DND-41 (cell line): ENCODE data around the gene IDUA.

ENCODE experiments used
- EZH2 ChIP-seq: IDR thresholded peaks from 3 replicates; pipeline ENCODE4 v1.6.1; 2012; ENCODE audit warnings: borderline replicate concordance, low read depth, mild to moderate bottlenecking, moderate library complexity, low read length, inconsistent platforms; ENCODE audit not compliant: severe bottlenecking
- TF ChIP-seq, protein P1 (sequence below): IDR thresholded peaks from 2 replicates; pipeline ENCODE4 v1.5.1; 2012; ENCODE audit warnings: borderline replicate concordance, low read length, moderate library complexity, mild to moderate bottlenecking; ENCODE audit not compliant: poor library complexity, severe bottlenecking; ENCODE audit errors: extremely low read depth

DNA sequence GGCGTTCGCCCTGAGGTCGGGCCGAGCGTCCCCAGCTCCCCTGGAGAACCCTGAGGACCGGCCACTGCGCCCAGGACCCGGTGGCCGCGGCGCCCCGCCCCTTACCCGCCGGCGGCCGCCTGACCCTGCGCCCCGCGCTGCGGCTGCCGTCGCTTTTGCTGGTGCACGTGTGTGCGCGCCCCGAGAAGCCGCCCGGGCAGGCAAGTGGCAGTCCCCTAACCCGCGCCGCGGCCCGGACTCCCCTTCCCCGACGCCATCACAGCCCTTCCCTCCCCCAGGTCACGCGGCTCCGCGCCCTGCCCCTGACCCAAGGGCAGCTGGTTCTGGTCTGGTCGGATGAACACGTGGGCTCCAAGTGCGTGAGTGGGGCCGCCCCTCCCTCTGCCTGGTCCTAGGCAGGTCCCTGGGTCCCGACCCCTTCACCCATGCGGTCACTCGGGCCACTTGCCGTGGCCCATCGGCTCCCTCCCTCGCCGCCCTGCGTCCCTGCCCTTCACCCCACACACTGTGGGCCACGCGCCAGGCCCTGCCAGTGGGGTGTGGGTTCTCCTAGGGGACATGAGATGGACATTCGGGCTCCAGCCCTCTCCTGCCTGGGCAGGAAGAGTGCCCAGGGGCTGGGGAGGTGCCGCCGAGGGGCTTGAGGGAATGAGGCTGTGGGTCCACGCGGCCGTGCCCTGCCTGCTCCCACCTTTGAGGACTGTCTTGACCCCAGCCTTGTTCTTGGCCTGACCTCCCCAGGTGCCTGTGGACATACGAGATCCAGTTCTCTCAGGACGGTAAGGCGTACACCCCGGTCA, 16.6 kb downstream of the IDUA start:
- TF ChIP-seq, protein P1, sequence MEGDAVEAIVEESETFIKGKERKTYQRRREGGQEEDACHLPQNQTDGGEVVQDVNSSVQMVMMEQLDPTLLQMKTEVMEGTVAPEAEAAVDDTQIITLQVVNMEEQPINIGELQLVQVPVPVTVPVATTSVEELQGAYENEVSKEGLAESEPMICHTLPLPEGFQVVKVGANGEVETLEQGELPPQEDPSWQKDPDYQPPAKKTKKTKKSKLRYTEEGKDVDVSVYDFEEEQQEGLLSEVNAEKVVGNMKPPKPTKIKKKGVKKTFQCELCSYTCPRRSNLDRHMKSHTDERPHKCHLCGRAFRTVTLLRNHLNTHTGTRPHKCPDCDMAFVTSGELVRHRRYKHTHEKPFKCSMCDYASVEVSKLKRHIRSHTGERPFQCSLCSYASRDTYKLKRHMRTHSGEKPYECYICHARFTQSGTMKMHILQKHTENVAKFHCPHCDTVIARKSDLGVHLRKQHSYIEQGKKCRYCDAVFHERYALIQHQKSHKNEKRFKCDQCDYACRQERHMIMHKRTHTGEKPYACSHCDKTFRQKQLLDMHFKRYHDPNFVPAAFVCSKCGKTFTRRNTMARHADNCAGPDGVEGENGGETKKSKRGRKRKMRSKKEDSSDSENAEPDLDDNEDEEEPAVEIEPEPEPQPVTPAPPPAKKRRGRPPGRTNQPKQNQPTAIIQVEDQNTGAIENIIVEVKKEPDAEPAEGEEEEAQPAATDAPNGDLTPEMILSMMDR: no peak
- TF ChIP-seq EZH2: no peak
